Activated T-helper 1 cell treated with Interleukin-2 at 50 U/mL for 16 hours (primary cell): ENCODE results near the gene TBX18.

Source experiments
- DNase-seq: peaks from one replicate; pipeline ENCODE4 v3.0.0-alpha.2; 2020; ENCODE audit warnings: low read depth

Gene TBX18

GRCh38 chr6:84764332-84765049 is at the start of gene TBX18:
Gene TBX18 (minus strand): TSS chr6:84764598. CDS start chr6:84764181, 417 bp downstream.
- DNase-seq, result no peak

- DNase-seq, result no peak
These were observed 47.0 kb upstream of the TBX18 start for GRCh38 chr6:84811351-84811750.

GRCh38 chr6:84809455-84809854 is 45.1 kb upstream of the TBX18 start:
- no peak for DNase-seq

- DNase-seq, result no peak
These were observed 44.2 kb upstream of the TBX18 start for GRCh38 chr6:84808491-84809061.

- no peak for DNase-seq
These were observed 40.7 kb upstream of the TBX18 start for GRCh38 chr6:84805145-84805544.

GRCh38 chr6:84804720-84805119 is 40.3 kb upstream of the TBX18 start:
- no peak for DNase-seq

- DNase-seq, result no peak
These were observed 36.9 kb upstream of the TBX18 start for GRCh38 chr6:84801250-84801649.

GRCh38 chr6:84798257-84798656 is 33.9 kb upstream of the TBX18 start:
- no peak for DNase-seq

- no peak for DNase-seq
These were observed 31.9 kb upstream of the TBX18 start for GRCh38 chr6:84796343-84796742.

GRCh38 chr6:84791927-84792326 is 27.5 kb upstream of the TBX18 start:
- no peak for DNase-seq

- DNase-seq, result no peak
These were observed 26.8 kb upstream of the TBX18 start for GRCh38 chr6:84791233-84791632.

GRCh38 chr6:84789170-84789569 is 24.8 kb upstream of the TBX18 start:
- DNase-seq, result no peak

GRCh38 chr6:84788689-84789088 is 24.3 kb upstream of the TBX18 start:
- no peak for DNase-seq

- no peak for DNase-seq
These were observed 21.3 kb upstream of the TBX18 start for GRCh38 chr6:84785671-84786070.

GRCh38 chr6:84779917-84780316 is 15.5 kb upstream of the TBX18 start:
- DNase-seq, result no peak

GRCh38 chr6:84779380-84779779 is 15.0 kb upstream of the TBX18 start:
- DNase-seq, result no peak

- DNase-seq, result no peak
These were observed 13.5 kb upstream of the TBX18 start for GRCh38 chr6:84777888-84778287.

- DNase-seq, result no peak
These were observed 12.0 kb upstream of the TBX18 start for GRCh38 chr6:84776392-84776791.

GRCh38 chr6:84775751-84776150 is 11.4 kb upstream of the TBX18 start:
- no peak for DNase-seq

- no peak for DNase-seq
These were observed 10.5 kb upstream of the TBX18 start for GRCh38 chr6:84774985-84775284.

GRCh38 chr6:84774157-84774984 is 10.0 kb upstream of the TBX18 start:
- no peak for DNase-seq

- DNase-seq, result no peak
These were observed 9.2 kb upstream of the TBX18 start for GRCh38 chr6:84773431-84774156.

GRCh38 chr6:84773133-84773430 is 8.7 kb upstream of the TBX18 start:
- no peak for DNase-seq
